Fibroblast of mammary gland (primary cell): ENCODE data around the gene KCNK6.

ENCODE experiments used
- DNase-seq: peaks from one replicate; pipeline ENCODE4 v3.0.0-alpha.2; 2010; ENCODE audit warnings: low read depth
- H3K4me3 ChIP-seq: 2 replicates; pipeline ENCODE4 v1.5.1; 2011; ENCODE audit warnings: low read depth, mild to moderate bottlenecking, low read length, moderate library complexity; ENCODE audit not compliant: control insufficient read depth
- TF ChIP-seq, protein P1 (sequence below): conservative IDR thresholded peaks from 2 replicates; pipeline ENCODE4 v1.5.1; 2011; ENCODE audit warnings: low read depth, low read length, inconsistent platforms; ENCODE audit not compliant: control insufficient read depth, insufficient read depth

KCNK6 gene

GRCh38 chr19:38375748-38376147, 56.1 kb downstream of the KCNK6 start:
- DNase-seq, result peak; percentile 48
- TF ChIP-seq, protein P1, sequence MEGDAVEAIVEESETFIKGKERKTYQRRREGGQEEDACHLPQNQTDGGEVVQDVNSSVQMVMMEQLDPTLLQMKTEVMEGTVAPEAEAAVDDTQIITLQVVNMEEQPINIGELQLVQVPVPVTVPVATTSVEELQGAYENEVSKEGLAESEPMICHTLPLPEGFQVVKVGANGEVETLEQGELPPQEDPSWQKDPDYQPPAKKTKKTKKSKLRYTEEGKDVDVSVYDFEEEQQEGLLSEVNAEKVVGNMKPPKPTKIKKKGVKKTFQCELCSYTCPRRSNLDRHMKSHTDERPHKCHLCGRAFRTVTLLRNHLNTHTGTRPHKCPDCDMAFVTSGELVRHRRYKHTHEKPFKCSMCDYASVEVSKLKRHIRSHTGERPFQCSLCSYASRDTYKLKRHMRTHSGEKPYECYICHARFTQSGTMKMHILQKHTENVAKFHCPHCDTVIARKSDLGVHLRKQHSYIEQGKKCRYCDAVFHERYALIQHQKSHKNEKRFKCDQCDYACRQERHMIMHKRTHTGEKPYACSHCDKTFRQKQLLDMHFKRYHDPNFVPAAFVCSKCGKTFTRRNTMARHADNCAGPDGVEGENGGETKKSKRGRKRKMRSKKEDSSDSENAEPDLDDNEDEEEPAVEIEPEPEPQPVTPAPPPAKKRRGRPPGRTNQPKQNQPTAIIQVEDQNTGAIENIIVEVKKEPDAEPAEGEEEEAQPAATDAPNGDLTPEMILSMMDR, result no peak
- peak overlapping the region; percentile 75 for H3K4me3 ChIP-seq

GRCh38 chr19:38376576-38376975, 56.9 kb downstream of the KCNK6 start:
- TF ChIP-seq, protein P1, result no peak
- no peak for DNase-seq
- no peak overlapping the region for H3K4me3 ChIP-seq

DNA sequence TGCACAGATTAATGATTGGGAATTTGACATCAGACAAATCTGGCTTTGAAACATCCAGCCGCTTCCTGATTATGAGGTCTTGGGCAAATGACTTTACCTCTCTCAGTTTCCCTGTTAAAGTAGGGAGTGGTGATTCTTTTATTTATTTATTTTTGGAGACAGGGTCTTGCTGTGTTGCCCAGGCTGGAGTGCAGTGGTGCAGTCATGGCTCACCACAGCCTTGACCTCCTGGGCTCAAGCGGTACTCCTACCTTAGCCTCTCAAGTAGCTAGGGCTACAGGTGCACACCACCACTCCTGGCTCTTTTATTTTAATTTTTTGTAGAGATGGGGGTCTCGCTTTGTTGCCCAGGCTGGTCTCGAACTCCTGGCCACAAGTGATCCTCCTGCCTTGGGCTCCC, 57.4 kb downstream of the KCNK6 start:
- no peak overlapping the region for H3K4me3 ChIP-seq
- TF ChIP-seq, protein P1, result no peak

GRCh38 chr19:38378866-38379265, 59.2 kb downstream of the KCNK6 start:
- H3K4me3 ChIP-seq, result no peak overlapping the region
- peak; percentile 33 for DNase-seq
- TF ChIP-seq, protein P1, result no peak

More for the DNA sequence above, 57.4 kb downstream of the KCNK6 start:
- DNase-seq, result no peak

DNA sequence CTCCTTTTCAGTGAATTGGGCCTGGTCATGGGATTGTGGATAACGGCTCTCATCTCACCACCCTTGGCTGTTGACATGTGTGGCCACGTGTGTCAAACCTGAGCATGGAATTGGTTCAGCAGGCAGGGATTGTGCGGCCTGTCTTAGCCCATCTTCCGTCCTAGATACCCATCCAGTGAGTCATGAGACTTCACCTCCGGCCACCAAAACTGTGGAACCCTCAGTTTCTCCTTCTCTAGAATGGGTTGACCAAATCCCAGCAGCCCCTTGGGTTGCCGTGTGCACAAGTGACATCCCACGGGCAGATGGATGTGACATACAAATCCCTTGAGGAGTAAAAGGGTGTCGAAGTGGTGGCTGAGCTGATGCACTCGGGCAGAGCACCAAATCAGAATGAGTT, 61.5 kb downstream of the KCNK6 start:
- H3K4me3 ChIP-seq, result no peak overlapping the region
- TF ChIP-seq, protein P1, result no peak
- DNase-seq, result no peak
